Measurements from ENCODE around the gene HYDIN. TPM values are rescaled to one million over a fixed set of nuclear protein-coding genes. Genes with fewer than 3 reads are reported as not detected.

HYDIN gene
- total and polyA plus RNA-seq, 9 of the 15 experiments (the other 6 are each of a cell fraction or from before 2014, with no cell fraction given), result 0.08 to 0.43 (median 0.14) TPM; not detected in 1

- H3K4me3 ChIP-seq, result no peak overlapping the region
- FAIRE-seq (no peak), ATAC-seq (no peak), DNase-seq (ENCODE audit: extremely low read depth in 1 of 4, low spot score in 3 of 4) (no peak)
- 83% methylated on average over 4 of the region's 4 CpGs for WGBS (ENCODE audit: insufficient coverage, low coverage, missing lambda C conversion rate)
- no peak overlapping the region for H3K4me2 ChIP-seq (ENCODE audit: insufficient read depth, low read length)
- intact Hi-C loops (cut with micrococcal nuclease) (loop anchor here (10.0 kb wide), 1 partner anchor 401 kb away; no protein-coding TSS in a partner anchor), in situ Hi-C loops (cut with MboI) (no loop called here)
- H3K79me2 ChIP-seq (ENCODE audit: control insufficient read depth, insufficient read depth, low read length), result no peaks in the 10 kb centered on the region
- H3K27me3 ChIP-seq (ENCODE audit: control insufficient read depth in 2 of 2, insufficient read depth in 2 of 2, low read length in 2 of 2), result no peaks in the 10 kb centered on the region
- H2AFZ ChIP-seq (ENCODE audit: low read depth, low read length), result no peak overlapping the region
- peaks cover 0 to 2% of the 10 kb centered on the region in 2 experiments; a peak in 3 of 5 replicates for H3K4me1 ChIP-seq (replicated peaks in 1 of 2; ENCODE audit: control insufficient read depth in 2 of 2, insufficient read depth in 2 of 2, low read length in 2 of 2)
- H4K20me1 ChIP-seq (replicated peaks; ENCODE audit: control insufficient read depth, insufficient read depth, low read length), result no peaks in the 10 kb centered on the region
- POLR2A ChIA-PET, result no interaction called here
- H3K27ac ChIP-seq (ENCODE audit: extremely low read depth, low read depth, low read length), result no peak overlapping the region
- H3K9me1 ChIP-seq (ENCODE audit: control insufficient read depth, insufficient read depth, low read length), result no peaks in the 10 kb centered on the region
- peaks cover 58% of the 10 kb centered on the region; the same call in 2 of the 3 replicates for H3K36me3 ChIP-seq (ENCODE audit: control insufficient read depth, insufficient read depth, low read length)
- no peaks in the 10 kb centered on the region for H3K9me3 ChIP-seq (replicated peaks; ENCODE audit: control insufficient read depth, insufficient read depth, low read depth, low read length)
- CTCF ChIA-PET (ENCODE audit: low intra/inter-chr PET ratio), result no interaction called here
- TF ChIP-seq IRF9 (tag; IDR thresholded peaks at IDR 0.05) (no peak), GTF2F1 (IDR thresholded peaks at IDR 0.05; ENCODE audit: low read depth, low read length) (no peak), CREB1 (IDR thresholded peaks at IDR 0.05) (no peak), CREB1 (CRISPR knock-in tag; IDR thresholded peaks at IDR 0.05) (no peak), PHF21A (IDR thresholded peaks at IDR 0.05; ENCODE audit: borderline replicate concordance, low read depth) (no peak), TCF7 (IDR thresholded peaks at IDR 0.05; ENCODE audit: borderline replicate concordance) (no peak), RBM34 (IDR thresholded peaks at IDR 0.05; ENCODE audit: borderline replicate concordance, insufficient read depth, low read length) (no peak), ARNT (IDR thresholded peaks at IDR 0.05) (no peak), CHD2 (IDR thresholded peaks at IDR 0.05; ENCODE audit: low read depth, low read length) (no peak), L3MBTL2 (IDR thresholded peaks at IDR 0.05) (no peak), ZNF79 (CRISPR knock-in tag; IDR thresholded peaks at IDR 0.05; ENCODE audit: low read depth) (no peak), LEF1 (IDR thresholded peaks at IDR 0.05) (no peak), TBP (optimal IDR thresholded peaks at IDR 0.05; ENCODE audit: low read depth, low read length) (no peak), ZBTB1 (CRISPR knock-in tag; IDR thresholded peaks at IDR 0.05; ENCODE audit: borderline replicate concordance, low read depth) (no peak), MED1 (CRISPR knock-in tag; IDR thresholded peaks at IDR 0.05; ENCODE audit: borderline replicate concordance) (no peak), CGGBP1 (CRISPR knock-in tag; IDR thresholded peaks at IDR 0.05) (no peak), NRF1 (conservative IDR thresholded peaks at IDR 0.05 in 1 of 2, IDR thresholded peaks at IDR 0.05 in 1 of 2) (no peak), NKRF (IDR thresholded peaks at IDR 0.05; ENCODE audit: borderline replicate concordance) (no peak)
- BruUV-seq (replicated peaks), result no TSS peak
- no peak overlapping the region for H3K9ac ChIP-seq (ENCODE audit: insufficient read depth in 1 of 2, low read depth in 2 of 2, low read length in 2 of 2)
Observed at GRCh38 chr16:70775399-70775798, 455.1 kb downstream of the HYDIN start.
